ENCODE measurements around the gene PGM3.

PGM3 gene, protein sequence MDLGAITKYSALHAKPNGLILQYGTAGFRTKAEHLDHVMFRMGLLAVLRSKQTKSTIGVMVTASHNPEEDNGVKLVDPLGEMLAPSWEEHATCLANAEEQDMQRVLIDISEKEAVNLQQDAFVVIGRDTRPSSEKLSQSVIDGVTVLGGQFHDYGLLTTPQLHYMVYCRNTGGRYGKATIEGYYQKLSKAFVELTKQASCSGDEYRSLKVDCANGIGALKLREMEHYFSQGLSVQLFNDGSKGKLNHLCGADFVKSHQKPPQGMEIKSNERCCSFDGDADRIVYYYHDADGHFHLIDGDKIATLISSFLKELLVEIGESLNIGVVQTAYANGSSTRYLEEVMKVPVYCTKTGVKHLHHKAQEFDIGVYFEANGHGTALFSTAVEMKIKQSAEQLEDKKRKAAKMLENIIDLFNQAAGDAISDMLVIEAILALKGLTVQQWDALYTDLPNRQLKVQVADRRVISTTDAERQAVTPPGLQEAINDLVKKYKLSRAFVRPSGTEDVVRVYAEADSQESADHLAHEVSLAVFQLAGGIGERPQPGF

DNA sequence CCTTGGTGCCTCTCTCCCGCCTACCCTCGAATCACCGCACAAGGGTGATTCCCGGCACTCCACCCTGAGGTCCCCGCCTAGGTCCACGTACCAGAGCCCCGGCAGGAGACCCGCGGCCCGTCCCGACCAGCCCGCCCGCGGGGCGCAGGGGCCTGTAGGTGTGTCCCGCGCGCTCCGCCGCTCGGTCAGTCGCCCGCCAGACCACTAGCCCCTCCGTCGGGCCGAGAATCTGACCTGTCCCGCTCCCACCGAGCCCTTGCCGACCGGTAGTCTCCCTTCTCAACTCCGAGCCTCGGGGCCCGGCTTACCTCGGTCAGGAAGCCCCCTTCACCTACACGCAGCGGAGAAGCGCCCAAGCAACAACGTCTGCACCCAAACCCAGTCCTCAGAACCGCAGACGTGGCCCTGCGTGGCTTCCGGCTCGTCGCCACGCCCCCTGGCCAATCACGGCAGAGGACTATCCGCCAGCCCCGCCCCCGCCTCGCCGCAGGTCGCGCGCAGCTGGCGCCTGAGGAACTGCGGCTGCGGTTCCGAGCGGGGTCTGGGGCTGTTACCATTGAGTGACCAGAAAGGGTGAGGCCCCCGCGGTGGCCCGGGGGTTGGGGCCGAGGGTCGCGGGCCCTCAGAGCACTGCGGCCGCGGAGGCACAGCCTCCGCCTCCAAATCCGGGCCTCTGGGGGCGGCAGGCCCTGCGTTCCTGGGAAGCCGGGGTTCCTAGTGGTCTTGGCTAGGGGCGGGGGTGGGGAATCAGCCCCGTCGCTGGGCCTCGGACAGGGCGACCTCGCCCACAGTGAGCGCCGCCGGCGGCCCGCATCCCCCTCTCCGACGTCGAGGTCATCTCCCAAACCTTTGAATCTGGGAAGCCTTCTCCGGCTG, at the start of gene PGM3, which contains the start of gene RWDD2A:
Gene PGM3 (minus strand): TSS at position 395 of the 876 bp plus-strand sequence. CDS start 2,253 bp downstream, outside the sequence.
Gene RWDD2A (plus strand): TSS at position 487 of the 876 bp plus-strand sequence. CDS start 1,095 bp downstream, outside the sequence.
- DNase-seq (ENCODE audit: low read depth, low spot score): peak; percentile 94

DNA sequence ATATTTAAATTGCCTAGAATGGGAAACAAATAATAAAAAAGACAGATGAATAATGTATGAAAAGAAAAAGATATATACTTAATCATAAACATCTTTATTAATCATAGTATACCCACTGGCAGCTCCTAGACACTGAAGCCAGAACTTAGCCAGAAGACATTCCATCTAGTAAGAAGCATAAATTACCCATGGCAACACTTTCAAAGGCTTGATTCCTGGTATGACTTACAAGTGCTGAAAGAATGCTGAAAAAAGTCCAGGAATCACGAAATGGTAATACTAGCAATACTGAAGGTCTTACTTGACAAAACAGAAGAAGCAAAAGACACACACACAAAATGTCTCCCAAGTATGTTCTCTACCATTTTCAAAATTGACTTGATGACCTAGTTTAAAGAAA, 38.1 kb upstream of the PGM3 start:
- no peak for DNase-seq (ENCODE audit: low read depth, low spot score)

DNA sequence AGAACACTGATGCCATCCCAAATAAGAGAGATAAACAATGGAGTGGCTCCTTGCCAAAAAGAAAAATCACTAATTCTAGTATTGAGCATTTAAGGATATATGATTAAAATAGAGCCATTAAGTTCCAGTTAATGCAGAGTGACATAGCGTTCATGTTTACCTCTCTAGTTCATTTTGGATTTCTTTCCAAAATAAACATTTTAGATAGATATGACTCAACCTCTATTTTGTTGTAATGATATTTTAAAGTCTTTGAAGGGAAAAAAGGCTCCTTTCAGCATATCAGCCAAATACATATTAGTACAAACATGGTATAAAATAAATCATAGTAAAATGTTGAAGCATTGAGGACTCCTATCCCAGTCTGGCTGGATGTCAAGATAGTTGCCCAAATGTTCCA, 33.5 kb upstream of the PGM3 start:
- DNase-seq (ENCODE audit: low read depth, low spot score): no peak

DNA sequence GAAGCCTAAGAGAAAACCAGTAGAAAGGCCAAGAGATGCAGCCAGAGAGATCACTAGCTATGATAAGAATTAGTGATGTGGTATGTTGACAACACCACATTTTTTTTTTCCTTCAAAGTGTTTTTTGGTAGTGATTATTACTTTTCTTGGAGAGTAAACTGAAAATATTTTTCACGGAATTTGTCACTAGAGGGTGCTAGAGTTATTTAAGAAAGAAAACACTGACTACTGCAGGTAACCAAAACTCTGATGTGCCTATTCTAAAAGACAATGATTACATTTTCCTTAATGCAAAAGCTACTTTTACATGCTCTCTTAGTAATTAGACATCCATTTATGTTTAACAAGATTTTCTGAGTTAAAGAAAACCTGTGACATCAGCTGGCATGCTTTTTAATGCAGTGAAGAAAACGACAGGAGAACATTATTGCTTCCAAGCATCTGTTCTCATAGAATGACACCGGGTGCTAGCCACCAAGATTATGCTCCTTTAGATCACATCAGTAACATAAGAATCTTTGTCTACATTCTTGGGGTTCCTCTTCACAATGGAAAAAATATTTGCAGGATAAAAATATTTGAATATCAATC, 28.9 kb upstream of the PGM3 start:
- DNase-seq (ENCODE audit: low read depth, low spot score): no peak

DNA sequence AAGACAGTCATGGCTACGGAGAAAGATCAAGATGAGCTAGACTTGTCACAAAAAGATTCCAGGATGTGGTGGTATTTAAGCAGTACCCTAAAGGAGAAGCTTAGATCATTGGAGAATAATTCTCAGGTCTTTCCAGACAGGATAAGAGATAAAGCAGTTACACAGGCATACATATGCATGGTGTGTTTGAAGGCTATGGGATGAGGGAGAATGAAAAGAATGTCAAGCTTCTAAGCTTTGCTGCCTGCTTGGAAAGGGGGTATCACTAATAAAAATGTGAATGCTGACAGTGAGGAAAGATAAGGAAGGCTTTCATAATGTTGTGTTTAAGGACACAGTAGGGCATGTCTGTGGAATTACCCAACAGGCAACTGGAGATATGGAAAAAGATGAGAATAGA, 28.2 kb upstream of the PGM3 start:
- peak; percentile 13 for DNase-seq (ENCODE audit: low read depth, low spot score)

DNA sequence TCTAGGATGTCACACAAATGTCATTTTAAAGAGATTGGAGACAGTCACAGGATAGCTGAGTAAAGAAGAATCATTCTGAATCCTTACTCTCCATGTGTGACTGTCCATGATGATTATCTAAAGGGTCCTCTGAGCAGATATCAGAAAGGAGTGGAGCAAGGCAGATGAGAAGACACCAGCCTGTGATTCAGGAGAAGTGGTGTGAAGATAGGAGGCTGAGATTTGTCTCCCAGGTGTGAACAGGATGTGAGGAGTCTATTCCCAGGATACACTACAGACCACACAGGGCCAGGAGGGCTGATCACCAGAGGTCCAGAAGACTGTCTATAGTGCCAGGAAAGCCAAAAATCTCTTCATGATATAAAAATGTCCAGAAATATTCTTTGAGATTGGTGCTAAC, 27.1 kb upstream of the PGM3 start:
- DNase-seq (ENCODE audit: low read depth, low spot score): no peak

DNA sequence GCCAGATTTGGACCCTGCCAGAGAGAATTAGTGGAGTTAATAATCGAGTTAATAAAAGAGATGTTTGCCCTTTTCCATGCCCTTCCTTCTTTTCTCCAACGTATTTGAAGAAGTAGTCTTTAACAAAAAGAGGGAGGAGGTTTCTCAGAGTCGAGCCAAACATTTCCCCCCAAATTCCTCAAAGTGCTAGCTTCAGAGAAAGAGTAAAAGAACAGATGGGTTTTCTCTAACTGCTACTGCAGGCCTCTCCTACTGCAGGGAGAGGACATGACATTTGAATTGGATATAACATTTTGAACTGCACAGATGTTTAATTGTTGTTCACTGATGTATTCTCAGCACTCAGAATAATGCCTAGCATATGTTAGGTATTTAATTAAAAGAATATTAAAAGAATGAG, 25.6 kb upstream of the PGM3 start:
- no peak for DNase-seq (ENCODE audit: low read depth, low spot score)

DNA sequence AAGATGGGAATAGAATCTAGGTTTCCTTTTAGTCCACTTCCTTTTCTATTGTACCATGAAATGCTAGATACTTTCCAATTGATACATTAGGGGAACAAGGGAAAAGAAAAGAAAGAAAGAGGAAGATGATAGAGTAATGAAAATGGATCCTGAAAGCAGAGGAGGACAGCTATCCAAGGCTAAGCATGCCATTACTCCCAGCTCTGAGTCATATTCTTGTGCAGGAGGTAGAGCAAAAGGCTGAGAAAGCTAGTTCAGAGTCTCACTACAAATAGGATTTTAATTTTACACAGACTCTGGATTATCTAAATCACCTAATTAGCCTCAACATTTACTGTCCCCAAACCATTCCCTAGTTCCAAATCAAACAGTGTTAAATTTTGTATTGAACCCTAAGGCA, 23.7 kb upstream of the PGM3 start:
- DNase-seq (ENCODE audit: low read depth, low spot score): no peak

DNA sequence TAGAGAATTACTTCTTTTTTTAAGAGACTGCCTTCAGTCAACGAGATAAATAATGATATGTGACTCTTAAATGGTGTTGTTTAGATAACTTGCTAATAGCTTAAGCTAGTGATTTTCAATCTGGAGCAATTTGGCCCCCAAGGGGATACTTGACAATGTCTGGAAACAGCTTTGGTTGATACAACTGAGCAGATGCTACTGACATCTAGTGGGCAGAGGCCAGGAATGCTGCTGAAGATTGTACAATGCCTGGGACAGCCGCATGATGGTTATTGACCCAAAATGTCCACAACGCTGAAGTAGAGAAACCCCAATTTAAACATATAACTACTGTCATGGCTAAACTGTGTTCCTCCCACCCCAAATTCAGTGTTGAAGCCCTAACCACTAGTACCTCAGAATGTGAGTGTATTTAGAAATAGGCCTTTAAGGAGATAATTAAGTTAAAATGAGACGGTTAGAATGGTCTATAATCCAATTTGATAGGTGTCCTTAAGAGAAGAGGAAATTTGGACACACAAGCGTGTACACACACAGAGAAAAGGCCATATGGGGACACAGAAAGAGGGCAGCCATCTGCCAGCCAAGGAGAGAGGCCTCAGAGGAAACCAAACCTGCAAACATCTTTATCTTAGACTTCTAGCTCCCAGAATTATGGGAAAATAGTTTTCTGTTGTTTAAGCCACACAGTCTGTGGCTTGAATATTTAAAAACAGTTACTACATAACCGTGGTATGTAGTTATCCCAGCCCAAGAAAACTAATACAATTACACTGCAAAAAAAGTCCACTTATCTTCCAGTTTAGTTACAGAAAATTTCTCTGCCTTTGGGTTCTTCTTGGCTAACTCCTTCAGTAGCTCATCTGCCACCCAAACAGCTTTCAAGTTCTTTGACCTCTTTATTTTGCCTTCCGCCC, 22.3 kb upstream of the PGM3 start:
- peak; percentile 28 for DNase-seq (ENCODE audit: low read depth, low spot score)

DNA sequence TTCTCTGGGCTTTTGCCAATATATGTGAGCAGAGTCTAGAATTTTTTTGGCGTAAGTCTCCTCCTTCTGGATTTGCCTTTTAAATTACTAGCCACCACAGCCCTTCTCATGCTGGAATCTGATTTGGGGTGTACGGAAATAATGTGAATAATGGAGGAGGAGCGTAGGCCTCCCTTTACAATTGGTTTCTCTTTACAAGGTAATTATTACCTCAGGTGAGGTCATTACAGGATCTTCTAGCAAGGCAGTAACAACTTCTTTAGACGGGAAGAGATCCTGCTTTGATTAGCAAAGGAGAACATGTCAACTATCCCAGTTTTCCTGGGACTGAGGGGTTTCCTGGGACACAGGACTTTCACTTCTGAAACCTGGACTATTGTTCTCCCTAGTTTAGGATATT, 9.0 kb upstream of the PGM3 start:
- no peak for DNase-seq (ENCODE audit: low read depth, low spot score)

DNA sequence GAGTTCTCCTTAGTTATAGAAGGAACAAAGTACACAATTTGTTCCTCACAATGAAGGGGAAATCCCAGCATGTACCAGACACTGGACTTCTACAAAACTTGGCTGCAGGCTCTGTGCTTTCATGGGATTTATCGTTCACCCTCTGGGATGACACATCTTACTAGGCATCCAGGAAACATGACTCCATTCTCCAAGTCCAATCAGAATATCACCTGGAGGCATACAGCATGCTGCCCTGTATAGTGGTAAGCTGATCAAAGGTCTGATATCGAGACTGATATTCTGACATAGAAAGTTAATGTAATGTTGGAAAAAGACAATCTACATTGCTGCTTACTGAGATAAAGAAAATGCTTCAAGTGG, 6.8 kb upstream of the PGM3 start:
- no peak for DNase-seq (ENCODE audit: low read depth, low spot score)

DNA sequence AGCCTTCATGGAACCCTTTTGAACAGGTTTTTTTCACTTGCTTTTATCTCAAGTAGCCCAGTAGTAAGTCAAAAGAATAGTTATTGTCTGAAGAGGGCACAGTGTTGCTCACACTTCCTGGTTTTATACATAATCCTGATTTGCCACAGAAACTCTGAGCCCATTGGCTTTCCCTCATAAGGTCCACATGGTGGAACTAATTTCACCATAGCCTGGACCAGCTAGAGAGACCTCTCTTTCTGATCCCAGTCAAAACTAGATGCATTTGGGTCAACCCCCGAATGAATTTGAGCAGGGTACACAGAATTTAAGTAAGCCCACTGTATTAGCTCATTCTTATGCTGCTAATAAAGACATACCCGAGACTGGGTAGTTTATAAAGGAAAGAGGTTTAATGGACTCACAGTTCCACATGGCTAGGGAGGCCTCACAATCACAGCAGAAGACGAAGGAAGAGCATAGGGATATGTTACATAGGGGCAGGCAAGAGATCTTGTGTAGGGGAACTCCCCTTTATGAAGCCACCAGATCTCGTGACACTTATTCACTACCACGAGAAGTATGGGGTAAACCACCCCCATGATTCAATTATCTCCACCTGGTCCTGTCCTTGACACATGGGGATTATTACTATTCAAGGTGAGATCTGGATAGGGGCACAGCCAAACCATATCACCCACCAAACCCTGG, 6.3 kb upstream of the PGM3 start:
- DNase-seq (ENCODE audit: low read depth, low spot score): no peak

DNA sequence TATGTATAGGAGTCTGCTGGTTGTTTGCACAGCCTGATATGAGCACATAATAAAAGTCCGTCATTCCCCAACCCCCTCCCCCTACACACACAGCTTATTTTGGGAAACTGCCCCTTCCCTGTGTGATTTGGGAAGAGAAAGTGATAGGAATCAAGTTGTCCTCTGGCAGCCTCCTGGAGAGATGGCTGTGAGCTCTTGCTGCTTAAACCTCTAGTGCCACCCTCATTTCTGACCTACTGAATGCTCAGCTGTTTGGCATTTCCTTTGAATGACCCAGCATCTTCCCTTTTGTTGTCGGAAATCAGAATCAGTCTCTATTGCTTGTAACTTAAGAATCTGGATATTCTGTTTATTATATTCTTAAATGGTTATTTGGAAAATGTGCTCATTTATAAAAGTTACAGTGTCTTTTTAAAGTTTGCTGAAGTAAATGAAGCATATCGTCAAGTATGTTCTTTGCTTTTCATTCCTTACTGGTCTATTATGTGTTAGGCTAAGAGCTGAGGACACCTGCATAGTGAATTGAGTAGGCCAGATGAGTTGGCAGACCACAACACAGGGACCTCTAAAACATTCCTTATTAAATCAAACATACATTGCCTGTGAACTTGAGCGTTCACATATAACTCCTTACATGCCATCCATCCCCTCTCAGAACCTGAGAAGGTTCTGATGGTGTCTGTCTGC, 5.6 kb upstream of the PGM3 start:
- DNase-seq (ENCODE audit: low read depth, low spot score): no peak

DNA sequence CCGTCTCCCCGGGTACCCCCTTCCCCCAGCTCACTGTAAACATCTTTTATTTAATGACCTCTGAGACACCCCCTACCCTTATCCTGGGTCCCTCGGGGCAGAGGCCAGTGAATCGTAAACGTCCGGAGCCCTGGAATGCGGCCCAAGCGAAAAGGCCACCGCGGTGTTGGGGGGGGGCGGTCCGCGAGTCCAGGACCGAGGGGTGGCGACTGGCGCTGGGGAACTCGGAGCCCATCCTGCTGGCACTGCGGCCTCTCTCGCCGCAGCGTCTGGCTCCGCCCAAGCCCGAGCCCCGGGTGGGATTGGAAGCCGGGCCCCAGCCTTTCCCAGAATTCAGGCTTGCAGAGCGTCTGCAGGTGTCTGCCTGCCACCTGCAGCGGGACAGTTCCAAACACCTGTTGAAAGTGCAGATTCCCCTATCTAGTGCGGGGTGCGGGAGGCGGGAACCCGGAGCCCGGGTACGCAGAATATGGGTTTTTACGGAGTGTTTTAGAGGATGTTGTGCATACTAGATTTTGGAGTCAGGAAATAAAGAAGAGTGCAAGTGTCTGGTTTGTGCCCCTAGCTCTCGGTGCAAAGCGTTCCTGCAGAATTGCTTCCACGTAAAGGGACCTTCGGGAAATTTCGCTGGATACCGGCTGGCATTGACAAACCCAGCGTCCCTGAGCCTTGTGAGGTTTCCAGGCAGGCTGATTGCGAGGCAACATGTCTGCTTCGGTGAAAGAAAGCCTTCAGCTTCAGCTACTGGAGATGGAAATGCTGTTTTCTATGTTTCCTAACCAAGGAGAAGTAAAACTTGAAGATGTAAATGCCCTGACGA, 892 bp upstream of the PGM3 start:
- DNase-seq (ENCODE audit: low read depth, low spot score): peak; percentile 77

DNA sequence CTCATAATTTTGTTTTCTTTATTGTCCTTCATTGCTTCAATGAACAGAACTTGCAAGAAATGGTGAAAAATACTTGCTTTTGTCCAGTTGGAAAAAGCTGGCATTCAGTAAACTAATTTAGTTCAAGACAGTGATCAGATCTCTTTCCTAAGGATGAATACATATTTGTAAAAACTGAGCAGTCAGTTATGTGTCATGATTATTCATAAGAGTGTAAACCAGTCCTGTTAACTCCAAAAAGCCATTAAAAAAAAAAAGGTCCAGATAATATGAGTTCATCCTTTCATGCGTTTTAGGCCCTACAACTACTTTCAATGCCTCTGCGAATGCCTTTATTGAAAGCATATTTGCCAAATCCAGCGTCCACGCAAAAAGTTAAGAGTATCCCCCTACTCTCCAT, 609 bp downstream of the PGM3 start:
- DNase-seq (ENCODE audit: low read depth, low spot score): no peak

DNA sequence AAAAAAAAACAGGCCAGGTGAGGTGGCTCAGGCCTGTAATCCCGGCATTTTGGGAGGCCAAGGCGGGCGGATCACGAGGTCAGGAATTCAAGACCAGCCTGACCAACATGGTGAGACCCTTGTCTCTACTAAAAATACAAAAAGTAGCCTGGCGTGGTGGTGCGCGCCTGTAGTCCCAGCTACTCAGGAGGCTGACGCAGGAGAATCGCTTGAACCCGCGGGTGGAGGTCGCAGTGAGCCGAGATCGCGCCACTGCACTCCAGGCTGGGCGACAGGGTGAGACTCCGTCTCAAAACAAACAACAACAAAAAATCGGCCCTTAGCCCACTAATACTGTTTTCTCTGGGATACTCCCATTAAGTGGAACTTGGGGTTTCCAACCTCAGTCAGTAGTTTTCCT, 1.1 kb downstream of the PGM3 start:
- DNase-seq (ENCODE audit: low read depth, low spot score): peak; percentile 14

DNA sequence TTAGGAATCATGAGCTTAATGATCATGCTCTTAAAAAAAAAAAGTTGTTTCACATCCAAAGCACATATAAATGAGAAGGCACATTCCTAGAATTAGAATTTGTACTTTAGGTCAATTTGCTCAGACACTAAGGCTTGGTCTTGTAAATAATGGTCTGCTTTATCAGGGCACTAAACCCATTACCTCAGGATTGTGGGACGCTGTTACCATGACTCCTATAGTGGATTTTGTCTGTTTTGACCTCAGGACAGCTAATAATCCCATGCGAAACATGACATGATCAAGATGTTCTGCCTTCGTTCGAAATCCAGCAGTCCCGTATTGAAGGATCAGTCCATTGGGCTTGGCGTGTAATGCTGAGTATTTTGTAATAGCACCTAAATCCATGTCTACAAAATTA, 2.4 kb downstream of the PGM3 start:
- no peak for DNase-seq (ENCODE audit: low read depth, low spot score)

DNA sequence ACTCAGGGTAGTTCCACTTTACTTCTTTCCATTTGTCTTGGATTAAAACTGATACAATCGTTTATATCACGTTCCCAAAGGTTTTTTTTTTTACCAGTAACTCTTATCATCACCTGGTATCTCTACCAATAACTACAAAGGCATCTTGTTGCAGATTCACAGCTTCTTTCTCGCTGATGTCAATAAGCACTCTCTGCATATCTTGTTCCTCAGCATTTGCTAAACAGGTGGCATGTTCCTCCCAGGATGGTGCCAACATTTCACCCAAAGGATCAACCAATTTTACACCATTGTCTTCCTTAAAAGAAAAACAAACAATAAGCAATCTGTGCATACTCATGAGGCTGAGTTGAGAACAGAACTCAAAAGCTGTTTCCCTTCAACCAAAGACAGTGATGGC, 4.6 kb downstream of the PGM3 start:
- DNase-seq (ENCODE audit: low read depth, low spot score): no peak

DNA sequence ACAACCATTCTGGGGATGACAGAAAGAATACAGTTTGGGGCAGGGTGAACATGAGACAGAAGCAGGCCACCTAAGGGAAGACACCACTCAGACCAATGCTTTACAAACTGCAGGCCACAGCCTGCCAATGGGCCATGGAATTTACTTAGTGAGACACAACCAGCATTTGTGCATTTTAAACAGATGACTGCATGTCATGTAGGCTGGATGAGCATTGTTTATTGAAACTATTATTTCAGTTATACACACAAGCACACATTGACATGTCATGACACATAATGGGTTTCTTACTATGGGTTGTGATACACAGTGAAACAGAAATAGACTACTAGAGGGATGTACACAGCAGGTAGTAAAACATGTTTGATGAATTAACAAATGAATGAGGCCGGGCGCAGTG, 8.0 kb downstream of the PGM3 start:
- DNase-seq (ENCODE audit: low read depth, low spot score): no peak
